Activated CD4-positive, alpha-beta T cell treated with anti-CD3 and anti-CD28 coated beads, Interleukin-2, amount 50 U/mL, for 1 hour (primary cell): Measurements from ENCODE around the gene TMEM140.
"Not testable (repeated sequence)": the region's sequence is repeated elsewhere in the genome, so short reads cannot be mapped to it uniquely, and the experiment has no call there.

Experiments used
- DNase-seq: peaks from one replicate; pipeline ENCODE4 v3.0.0-alpha.2; 2020

The TMEM140 gene

DNA sequence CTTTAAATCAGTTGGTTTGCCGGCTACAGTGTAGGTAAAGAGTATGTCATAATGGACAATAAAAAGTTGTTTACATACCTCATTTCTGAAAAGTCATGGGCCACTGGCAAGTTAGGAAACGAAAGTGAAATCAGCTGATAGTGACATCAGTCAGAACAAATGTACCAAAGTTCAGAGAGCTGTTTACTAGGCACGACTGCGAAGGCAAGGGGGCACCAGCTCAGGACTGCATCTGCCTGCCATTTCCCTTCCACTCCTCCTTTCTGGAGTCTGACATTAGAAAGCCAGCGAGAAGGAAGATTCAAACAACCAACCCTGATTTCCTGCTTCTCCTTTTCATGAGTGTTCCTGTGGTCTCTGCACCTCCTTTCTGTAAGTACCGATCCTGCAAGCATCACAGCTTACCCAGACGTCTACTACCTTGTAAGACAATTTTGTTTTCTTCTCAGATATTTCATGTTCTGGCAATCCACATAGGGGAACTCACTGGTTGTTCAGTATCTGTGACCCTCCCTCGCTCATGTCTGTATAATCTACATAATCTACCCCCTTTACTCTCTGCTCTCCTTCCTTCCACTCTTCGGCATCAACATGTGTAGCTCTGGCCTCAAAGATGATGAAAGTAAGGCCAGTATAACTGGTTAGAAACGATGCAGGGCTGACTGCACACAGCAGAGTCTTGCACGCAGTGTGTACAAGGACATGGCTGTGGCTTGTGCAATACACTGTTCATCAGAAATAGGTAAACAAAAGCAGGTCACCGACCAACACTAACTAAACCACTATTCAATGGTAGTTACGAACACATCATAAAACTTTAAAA, at the start of gene TMEM140:
TSS of gene TMEM140 (plus strand) at position 174 of the 823 bp plus-strand sequence. CDS start 16,370 bp downstream, outside the sequence.
- DNase-seq: peak; percentile 43

DNA sequence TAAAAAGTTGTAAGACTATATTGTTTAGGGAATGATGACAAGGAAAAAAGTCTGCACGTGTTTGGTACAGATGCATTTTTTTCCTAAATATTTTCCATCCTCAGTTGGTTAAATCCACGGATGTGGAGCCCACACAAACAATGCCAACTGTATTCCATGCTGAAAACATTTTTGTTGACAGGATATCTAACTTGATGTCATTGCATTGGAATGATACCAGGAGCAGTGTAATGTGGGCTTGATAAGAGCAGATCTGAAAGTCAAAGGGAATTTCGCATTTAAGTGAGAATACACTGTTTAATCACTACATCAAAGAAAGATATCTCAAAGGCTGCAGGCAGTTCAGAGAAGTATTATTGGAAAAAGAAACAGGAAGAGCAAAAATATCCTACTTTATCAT, 49.5 kb upstream of the TMEM140 start:
- DNase-seq: no peak

DNA sequence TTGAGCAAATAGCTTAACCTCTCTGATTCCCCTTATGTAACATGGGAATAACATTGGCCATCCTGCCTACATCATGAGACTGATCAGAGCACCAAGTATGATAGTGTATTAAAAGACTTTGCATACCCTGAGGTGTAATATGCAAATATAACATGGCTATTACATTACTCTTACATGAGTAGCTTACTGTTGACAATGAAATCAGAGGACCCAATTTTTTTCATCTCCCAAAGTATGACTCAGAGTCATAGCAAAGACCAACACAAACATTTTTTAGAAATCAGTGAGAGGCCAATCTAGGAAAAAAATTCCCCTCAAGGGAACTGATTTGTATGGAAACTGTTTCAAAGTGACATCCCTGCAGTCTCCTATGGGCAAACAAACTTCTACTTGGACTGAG, 47.0 kb upstream of the TMEM140 start:
- no peak for DNase-seq

DNA sequence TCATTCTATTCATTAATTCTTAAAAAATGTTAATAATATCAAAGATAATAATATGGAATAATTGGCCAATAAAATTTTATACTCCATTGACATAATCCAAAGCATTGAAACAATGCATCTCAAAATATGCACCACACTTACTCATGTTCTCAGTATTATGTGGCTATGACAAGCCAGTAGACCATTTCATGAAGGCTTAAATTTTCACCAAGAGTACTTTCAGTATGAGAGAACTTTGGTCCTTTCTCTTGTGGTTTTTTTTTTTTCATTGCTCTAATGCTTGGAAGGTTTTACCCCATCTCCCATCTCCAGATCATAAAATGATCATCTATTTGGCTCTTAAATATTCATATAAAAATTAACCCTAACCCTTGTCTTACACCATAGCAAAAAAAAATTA, 45.5 kb upstream of the TMEM140 start:
- no peak for DNase-seq

DNA sequence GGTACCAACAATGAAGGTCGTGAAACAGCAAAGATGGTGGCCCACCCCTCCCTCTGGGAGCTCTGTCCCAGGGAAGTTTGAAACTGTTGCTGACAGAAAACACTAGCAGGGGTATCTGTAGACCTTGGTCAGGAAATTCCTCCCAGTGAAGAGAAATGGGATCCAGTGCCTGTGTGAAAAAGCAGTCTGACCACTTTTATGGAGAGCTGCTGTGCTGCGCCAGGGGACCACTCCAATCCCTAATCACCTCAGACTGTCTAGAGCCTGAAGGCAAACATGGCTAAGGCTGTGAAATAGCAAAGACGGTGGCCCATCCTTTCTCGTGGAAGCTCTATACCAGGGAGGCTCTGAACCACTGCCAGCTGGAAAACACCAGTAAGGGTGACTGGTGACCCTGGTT, 38.3 kb upstream of the TMEM140 start:
- no peak for DNase-seq

DNA sequence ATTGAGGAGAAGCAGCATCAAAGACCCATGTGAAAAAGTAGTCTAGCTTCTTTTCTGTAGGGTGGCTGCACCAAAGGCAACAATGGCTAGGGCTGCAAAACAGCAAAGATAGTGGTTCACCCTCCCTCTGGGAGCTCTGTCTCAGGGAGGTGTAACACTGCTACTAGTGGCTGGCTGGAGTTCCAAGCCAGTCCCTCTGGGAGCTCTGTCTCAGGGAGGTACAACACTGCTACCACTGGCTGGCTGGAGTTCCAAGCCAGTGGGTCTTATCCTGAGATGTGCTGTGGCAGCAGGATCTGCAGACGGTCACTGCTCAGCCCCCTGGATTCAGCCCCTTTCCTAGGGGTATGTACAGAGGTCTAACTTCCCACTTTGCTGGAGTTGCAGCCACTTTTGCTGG, 37.9 kb upstream of the TMEM140 start:
- no peak for DNase-seq

DNA sequence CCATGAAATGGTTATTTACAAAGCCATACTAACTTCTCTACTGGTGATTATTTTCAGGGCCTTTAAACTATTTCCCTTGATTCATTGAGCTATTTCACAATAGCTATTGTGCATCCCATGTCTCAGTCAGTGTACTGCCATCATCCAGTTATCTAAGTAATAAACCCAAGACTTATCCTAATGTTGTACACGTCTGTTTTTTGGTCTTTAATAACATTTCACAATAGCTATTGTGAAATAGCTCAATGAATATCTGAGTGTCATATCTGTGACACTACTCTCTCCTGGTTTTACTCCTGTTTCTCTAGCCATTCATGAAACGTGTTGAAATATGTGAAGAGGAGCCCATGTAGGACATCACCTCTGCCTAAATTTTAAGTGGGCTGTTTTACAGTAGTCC, 36.5 kb upstream of the TMEM140 start:
- no peak for DNase-seq

DNA sequence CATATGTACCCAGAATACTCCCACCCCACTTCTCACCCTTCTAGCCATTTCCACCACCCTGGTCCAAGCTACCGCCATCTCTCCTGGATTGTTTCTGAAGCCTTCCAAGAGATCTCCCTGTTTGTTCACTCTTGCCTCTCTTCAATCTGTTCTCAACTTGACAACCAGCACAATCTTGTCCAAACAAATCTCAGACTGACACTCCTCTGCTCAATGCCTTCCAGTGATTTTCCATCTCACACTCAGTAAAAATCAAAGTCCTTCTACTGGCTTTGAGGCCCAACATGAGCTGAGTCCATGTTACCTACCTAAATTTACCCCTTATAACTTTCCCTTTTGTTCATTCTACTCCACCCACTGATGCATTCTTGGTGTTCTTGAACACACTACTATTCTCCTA, 33.2 kb upstream of the TMEM140 start:
- no peak for DNase-seq

DNA sequence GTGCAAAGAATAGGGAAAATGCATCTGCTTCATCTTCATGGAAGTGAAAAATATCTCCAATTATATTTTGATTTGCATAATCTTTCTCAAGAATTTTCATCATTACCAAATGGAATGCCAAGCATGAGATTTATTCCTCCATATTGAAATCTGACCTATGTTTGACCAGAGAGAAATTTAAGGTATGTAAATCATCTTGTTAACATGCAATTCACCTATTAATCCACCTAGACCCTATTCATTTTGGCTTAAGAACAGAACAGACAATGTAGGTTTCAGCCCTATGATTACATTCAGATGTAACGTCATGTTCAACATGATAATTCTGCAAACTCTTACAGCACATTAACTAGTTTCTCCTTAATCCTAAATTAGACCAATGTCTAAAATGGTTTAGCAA, 30.8 kb upstream of the TMEM140 start:
- DNase-seq: no peak

DNA sequence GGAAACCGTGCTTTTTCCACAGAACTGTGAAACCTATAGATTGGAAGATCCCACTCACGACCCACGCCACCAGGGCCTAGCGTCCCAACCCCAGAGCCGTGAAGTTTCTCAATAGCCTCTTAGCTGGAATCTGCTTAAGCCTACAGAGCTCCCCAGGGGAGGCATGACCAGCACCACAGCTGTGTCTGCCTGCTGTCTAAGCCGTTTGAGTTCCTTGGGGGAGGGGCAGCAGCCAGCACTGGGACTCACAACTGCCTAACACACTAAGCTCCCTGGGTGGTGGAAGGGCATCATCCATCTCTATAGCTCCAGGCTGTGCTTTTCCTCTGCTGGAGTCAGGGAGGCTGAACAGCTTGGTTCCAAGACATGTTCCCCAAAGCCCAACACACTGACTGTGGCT, 26.0 kb upstream of the TMEM140 start:
- DNase-seq: no peak

DNA sequence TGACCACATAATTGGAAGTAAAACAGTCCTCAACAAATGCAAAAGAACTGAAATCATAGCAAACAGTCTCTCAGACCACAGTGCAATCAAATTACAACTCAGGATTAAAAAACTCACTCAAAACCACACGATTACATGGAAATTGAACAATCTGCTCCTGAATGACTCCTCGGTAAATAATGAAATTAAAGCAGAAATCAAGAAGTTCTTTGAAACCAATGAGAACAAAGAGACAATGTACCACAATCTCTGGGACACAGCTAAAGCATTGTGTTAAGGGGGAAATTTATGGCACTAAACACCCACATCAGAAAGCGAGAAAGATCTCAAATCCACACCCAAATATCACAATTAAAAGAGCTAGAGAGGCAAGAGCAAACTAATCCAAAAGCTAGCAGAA, 23.2 kb upstream of the TMEM140 start:
- not testable (repeated sequence) for DNase-seq

DNA sequence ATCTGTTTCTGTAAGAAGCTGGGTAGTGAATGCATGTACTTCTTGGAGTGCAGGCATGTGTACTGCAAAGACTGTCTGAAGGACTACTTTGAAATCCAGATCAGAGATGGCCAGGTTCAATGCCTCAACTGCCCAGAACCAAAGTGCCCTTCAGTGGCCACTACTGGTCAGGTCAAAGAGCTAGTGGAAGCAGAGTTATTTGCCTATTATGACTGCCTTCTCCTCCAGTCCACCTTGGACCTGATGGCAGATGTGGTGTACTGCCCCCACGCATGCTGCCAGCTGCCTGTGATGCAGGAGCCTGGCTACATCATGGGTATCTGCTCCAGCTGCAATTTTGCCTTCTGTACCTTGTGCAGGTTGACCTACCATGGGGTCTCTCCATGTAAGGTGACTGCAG, 18.9 kb upstream of the TMEM140 start:
- no peak for DNase-seq

DNA sequence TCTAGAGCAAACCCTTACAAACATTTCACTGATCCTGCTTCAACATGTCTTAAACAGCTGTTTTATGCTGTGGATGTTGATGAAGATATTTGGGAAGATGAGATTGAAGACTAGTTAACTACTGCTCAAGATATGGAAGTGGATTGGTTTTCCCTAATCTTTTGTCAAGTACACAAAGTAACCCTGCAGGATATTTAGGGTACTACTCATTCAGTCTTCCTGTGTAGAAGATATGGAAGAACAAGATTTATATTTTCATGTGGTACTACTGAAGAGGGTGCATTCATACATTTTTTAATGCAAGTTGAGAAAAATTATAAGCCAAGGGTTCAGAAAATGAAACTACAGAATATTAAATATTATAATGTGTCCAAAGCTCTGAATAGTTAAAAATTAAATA, 18.3 kb upstream of the TMEM140 start:
- no peak for DNase-seq

DNA sequence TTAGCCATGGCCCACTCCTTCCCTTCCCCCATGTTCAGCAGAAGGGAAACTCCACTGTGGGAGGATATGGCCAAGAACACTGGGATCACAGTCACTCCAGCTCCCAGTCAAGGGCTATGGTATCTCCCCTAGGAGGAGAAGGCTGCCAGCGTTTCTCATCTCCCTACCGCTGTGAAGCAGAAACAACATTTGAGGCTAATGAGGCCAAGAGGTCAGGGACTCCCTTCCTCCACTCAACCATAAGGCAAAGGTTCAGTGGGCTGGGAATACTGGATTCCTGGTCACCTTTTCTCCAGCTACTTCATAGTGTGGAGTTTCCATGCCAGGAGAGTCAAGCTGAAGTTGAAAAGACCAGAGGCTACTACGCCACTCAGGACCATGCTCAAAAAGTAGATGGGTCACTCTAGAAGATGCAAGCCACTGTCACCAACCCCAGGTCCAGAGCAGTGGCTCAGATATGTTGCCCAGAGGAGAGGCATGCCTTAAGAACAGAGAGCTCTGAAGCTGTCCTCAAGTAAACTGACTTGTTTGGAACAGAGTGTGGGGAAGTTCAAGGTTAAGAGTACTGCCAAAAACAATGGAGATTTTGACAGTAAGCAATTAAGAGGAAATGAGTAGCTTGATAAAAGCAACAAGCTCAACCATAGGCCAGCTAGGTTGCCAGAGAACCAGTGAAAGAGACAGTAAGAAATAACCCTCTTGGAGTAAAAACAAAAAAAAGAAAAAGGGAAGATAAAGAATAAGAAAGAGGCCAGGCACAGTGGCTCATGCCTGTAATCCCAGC, 3.8 kb upstream of the TMEM140 start:
- no peak for DNase-seq

DNA sequence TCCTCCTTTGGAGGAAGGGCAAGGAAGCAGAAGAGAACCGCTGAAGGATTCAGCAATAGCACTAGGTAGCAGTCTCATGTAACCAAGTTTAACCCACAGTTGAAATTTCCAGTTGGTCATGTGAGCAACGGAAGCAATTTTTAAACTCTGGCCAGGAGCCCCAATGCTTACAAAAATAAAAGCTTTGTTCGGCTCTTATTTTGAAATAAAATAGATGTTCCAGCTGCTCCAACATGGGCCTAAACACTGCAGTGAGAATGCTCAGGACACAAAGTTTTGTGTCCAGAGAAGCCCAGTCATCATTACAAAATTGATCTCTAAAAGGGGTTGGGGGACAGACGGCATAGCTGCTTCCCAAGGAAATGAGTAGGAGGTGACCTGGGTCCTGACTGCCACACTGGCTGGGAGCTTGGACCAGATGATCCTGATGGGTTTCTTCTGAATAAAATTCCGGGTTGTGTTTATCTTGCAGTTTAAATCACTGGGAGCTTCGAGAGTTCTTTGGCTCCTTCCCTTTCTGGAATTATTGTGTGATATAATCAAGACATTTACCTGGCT, 452 bp upstream of the TMEM140 start:
- DNase-seq: no peak

DNA sequence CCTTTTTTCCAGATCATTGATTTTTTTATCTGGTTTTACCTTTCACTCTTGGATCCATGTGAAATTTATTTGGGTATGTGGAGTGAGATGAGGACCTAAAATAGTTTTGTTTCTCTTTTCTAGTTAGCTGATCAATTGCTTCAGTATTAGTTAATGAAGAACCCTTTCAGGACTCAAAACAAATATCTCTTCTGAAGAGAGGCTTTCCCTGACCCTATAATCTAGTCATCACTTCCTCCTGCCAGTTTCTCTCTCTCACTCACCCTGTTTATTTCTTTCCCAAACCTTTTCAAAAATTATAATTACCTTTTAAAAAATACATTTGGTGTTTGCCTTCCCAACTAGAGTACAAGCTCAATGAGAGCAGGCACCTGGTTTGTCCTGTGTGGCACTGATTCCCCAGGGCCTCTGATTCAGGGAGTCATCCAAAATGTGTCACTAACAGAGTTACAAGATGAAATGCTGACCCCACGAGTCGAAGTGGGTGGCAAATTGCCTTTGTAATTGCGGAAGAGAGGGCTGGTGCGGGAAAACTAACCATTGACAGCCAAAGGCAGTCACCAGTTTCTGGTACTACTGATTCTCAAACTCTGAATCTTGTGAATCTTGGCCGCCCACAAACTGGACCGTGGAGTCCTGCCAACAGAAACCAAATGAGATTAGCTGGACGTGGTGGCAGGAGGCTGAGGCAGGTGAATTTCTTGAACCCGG, 2.4 kb downstream of the TMEM140 start:
- DNase-seq: no peak

DNA sequence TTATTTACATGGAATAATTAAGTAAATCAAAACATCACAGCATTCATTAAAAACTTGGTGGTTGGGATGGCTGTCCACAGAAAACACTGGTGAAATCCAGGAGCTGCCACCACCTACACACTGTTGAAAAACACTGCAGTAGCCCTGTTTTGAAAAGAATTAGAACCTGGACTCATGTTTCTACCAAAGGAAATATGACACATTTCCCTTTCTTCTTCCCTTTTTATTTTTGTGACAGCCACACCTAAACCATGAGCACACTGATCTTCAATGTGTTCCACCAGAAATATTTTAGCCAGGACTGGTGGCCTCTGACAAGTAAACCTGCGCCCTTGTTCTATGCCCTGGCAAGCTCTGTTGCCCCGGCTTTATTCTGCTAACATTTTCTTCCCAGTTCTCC, 3.3 kb downstream of the TMEM140 start:
- no peak for DNase-seq

DNA sequence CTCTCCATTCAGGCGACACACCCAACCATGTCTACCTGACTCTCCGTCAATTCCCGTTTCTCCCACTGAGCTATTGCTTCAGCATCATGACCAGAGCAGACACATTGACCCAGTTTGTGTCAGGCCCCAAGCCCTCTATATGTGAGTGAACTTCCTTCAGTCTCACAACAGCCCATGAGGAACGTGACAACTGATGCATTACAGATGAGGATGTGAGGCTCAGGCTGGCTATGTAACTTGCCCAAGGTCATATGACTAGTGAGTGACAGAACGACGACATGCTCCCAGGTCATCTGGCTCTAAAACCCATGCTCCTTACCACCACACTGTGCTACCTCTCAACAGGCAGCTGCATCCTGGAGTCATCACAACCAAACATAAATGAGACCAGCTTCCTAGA, 3.7 kb downstream of the TMEM140 start:
- DNase-seq: no peak

DNA sequence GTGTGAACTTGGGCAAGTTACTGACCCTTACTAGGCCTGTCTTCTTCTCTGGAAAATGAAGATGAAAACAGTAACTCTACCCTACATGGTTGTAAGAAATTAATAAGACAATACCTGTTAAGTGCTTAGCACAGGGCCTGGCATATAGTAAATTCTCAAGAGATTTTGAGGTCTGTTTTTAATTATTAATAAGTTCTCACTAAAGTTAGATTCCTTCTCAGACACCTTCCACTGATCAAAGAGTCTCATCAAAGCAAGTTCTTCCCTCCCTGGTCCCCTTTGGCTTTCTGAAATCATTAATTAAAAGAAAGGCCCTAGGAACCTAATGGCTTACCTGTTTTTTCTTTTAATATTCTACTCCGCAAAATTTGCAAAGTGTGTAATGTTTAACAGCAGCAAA, 4.6 kb downstream of the TMEM140 start:
- DNase-seq: no peak

DNA sequence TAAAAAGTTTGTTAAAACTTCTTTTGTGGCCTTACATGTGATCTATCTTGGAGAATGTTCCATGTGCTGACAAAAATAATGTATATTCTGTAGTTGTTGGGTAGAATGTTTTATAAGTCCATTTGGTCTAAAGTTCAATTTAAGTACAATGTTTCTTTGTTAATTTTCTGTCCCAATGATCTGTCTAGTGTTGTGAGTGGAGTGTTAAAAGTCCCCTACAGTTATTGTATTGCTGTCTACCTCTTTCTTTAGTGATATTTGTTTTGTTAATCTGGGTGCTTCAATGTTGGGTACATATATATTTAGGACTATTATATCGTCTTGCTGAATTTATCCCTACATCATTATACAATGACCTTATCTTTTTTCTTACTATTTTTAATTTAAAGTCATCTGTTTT, 6.9 kb downstream of the TMEM140 start:
- no peak for DNase-seq

DNA sequence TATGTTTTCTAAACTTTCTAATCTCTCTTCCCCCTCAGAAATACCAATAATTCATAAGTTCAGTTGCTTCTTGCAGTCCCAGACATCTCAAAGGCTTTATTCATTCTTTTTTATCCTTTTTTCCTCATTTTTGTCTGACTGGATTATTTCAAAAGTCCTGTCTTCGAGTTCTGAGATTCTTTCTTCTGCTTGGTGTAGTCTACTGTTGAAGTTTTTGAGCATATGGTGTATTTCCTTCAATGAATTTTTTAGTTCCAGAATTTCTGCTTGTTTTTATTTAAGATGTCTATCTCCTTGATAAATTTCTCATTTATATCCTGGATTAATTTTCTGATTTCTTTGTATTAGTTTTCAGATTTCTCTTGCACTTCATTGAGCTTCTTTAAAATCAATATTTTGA, 8.4 kb downstream of the TMEM140 start:
- DNase-seq: no peak

DNA sequence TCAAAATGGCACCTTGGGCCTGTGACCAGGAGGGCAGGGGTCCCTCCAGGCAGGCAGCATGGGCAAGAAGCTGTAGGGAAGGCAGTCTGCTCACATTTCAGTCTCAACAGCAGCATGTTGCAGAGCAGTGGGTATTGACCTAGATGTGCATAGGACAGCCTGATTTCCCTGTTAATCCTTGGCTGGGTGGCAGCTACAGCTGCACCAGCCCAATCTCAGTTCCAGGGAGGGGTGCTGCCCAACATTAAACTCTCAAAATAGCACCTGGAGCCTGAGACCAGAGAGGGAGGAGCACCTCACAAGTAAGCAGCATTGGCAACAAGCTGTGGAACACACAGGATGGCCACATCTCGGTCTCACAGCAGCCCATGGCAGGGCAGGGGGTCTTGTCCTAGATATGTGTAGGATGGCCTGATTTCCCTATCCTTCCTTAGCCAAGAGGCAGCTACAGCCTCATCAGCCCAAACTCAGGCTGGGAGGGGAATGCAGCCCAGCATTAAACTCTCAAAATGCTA, 10.3 kb downstream of the TMEM140 start:
- DNase-seq: no peak

DNA sequence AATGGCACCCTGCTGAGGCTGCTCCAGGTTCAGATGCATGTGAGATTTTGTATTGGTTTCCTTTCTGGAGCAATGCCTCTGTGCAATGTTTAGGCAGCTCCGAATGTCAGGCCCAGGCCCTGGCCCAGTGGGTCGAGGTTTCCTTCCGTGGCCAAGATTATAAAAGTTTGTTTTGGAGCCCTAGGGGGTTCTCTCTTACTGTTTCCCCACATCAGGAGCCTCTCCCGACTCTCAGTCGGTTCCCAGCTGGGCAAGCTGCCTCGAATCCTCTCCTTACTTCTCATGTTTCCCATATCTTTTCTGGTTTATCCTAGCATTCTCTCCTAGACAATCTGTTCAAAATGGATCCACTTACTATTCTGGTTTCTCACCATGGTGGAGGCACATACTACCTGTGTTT, 11.0 kb downstream of the TMEM140 start:
- DNase-seq: no peak
